HG02798 (cell line): ENCODE measurements around the gene CTPS2.
"Not testable (repeated sequence)": the region's sequence is repeated elsewhere in the genome, so short reads cannot be mapped to it uniquely, and the experiment has no call there.

Source experiments
- ATAC-seq: cut with Tn5 transposase; IDR thresholded peaks from one replicate; pipeline ENCODE4 v1.9.1; 2021; ENCODE audit warnings: mild to moderate bottlenecking; ENCODE audit not compliant: unreplicated experiment, poor library complexity

Gene CTPS2

GRCh38 chrX:16617382-16617781, 95.1 kb downstream of the CTPS2 start:
- ATAC-seq, result no peak

DNA sequence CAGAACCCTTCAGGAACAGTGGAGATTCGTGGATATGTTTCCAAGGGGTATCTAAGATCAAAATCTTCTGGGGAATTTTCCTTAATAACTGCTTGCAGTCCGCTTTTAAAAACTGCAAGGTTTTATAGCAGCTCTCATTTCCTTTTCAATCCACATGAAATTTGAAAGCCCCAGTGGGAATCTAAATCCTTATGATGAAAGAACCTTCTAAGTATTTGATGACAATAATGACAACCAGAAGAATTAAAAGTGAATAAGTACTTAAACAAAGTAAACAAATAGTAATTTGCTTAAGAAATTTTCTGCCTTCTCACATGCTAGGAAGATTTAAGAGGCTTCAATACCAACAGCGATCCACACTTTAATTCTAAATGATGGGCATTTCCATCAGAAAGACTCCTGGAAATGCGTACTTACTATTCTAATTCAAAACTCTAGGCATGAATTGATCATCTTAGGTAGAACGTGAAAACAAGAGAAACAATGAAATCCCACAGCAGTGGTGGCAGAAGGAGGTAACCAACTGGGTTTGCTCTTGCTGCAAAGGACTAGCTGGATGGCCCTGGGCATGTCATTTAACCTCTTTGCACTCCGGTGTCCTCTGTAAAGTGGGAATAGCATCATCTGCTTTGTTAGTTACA, 100.1 kb downstream of the CTPS2 start:
- no peak for ATAC-seq

GRCh38 chrX:16610654-16611053, 101.8 kb downstream of the CTPS2 start:
- not testable (repeated sequence) for ATAC-seq

GRCh38 chrX:16610121-16610621, 102.3 kb downstream of the CTPS2 start:
- no peak for ATAC-seq

GRCh38 chrX:16606142-16606720, 106.2 kb downstream of the CTPS2 start:
- ATAC-seq, result no peak

- no peak for ATAC-seq
Observed at GRCh38 chrX:16604337-16604736, 108.1 kb downstream of the CTPS2 start.

DNA sequence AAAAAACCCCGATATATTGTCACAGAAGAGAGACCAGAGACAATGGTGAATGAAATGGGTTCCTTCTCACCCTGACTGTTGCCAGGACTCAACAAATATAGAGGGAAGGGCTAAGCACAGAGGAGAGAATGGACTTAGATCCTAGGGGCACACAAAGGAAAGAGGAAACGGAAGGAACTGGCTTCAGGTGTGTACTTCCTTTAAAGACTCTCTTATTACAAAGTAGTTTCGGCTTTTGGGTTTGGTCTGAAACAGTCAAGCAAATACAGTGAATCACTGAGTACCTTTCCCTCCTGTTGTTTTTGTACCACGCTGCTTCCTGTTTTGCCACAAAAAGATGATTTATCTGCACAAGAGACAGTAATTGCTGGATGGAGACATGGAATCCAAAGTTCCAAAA, 108.6 kb downstream of the CTPS2 start:
- no peak for ATAC-seq

DNA sequence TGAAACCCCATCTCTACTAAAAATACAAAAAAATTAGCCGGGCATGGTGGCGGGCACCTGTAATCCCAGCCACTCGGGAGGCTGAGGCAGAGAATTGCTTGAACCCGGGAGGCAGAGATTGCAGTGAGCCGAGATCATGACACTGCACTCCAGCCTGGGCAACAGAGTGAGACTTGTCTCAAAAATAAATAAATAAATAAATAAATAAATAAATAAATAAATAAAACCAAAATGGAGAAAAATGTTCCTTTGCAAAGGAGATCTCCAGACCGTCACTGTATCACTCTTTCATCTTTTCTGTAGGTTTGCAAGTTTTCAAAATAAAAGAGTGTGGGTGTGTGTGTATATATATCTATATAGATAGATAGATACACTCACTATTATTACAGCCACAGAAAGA, 109.2 kb downstream of the CTPS2 start:
- ATAC-seq, result not testable (repeated sequence)

DNA sequence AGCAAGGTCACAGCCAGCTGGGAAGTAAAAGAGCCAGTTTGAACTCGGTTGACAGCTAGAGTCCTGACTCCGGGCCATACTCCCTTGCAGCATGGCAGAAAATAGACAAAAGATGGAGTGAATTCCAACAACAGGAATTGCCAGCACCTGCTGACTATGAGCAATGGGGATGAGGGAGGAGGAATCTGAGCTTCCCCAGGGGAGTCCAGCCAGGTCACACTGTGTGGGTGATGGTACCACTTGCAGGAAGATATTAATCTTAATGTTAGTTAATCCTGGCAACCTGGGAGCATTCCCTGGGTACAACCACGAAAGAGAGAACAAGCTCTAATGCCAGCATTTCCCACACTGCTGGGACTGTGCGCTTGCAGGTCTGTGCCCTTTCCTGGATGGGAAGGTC, 110.6 kb downstream of the CTPS2 start:
- ATAC-seq, result no peak

GRCh38 chrX:16594490-16594889, 118.0 kb downstream of the CTPS2 start:
- no peak for ATAC-seq

DNA sequence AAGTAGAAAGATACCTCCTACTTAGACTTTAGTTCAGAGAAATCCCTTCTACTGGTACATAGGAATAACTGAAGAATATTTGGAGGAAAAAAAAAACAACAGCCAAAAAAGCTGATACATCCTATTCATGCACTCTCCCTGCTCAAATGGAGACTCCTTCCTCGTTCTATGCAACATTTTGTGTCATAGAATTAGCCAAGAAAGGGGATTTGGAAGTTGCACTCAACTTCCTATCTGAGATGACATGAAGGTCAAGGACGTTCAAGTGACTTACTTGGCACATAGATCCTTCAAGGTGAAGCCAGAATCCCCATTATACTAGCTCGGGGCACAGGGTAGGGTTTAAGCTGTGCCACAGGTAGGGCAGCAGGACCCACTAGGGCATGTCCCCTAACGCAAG, 118.7 kb downstream of the CTPS2 start:
- ATAC-seq, result no peak

- no peak for ATAC-seq
Observed at GRCh38 chrX:16592194-16592770, 120.2 kb downstream of the CTPS2 start.

GRCh38 chrX:16589826-16590225, 122.6 kb downstream of the CTPS2 start:
- no peak for ATAC-seq

GRCh38 chrX:16589211-16589610, 123.3 kb downstream of the CTPS2 start:
- no peak for ATAC-seq

DNA sequence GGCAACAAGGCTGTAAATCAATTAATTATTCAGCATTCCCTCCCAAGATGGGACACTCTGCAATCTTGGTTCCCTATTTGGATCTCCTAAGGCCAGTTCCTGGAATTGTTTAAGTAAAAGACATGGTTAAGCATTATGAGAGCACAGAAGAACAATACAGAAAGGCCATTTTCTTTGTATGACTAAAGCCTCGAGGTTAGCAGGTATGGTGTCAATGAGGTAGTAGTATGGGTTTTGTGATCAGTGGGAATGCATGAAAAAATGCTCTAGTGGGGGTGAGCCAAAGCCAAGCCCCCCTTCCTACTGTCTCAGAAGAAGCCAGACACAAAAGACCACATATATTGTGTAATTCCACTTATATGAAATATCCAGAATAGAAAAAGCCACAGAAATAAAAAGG, 124.2 kb downstream of the CTPS2 start:
- no peak for ATAC-seq

DNA sequence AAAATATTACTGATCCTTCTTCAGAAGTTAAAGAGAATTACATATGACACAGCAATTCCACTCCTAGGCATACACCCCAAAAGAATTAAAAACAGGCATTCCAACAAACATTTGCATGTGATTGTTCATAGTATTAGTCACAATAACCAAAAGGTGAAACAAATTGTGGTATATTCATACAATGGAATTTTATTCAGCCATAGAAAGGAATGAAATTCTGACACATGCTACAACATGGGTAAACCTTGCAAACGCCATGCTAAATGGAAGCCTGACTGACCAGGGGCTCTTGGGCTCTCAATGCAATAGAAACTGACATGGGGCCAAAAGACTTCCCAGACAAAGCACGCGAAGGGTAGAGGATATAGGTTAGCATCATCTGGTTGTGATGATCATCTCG, 124.6 kb downstream of the CTPS2 start:
- ATAC-seq, result no peak

DNA sequence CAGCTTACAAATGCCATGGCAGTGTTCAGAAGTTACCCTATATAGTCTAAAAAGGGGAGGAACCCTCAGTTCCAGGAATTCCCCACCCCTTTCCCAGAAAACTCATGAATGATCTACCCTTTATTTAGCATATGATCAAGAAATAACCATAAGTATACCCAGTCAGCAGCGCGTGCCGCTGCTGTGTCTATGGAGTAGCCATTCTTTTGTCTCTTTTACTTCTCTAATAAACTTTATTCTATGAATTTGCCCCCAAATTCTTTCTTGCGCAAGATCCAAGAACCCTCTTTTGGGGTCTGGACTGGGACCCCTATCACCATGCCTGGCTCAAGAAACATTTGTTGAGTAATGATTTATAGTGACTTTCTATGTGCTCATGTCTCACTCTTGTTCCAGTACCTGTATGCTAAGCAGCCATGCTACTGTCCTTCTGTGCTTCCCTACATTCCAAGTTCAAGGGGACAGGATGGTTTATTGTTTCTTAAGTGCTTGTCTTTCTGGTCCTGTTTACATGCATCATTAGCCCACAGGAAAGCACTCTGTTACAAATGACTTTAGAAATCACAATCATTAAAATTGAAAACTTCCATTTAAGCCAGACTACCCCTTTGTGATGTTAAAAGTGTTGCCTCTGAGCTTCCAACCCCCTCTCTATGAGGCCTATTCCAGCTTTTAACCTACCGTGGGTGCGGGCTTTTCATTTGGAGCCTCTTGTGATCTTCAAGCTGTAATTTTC, 125.9 kb downstream of the CTPS2 start:
- ATAC-seq, result no peak

DNA sequence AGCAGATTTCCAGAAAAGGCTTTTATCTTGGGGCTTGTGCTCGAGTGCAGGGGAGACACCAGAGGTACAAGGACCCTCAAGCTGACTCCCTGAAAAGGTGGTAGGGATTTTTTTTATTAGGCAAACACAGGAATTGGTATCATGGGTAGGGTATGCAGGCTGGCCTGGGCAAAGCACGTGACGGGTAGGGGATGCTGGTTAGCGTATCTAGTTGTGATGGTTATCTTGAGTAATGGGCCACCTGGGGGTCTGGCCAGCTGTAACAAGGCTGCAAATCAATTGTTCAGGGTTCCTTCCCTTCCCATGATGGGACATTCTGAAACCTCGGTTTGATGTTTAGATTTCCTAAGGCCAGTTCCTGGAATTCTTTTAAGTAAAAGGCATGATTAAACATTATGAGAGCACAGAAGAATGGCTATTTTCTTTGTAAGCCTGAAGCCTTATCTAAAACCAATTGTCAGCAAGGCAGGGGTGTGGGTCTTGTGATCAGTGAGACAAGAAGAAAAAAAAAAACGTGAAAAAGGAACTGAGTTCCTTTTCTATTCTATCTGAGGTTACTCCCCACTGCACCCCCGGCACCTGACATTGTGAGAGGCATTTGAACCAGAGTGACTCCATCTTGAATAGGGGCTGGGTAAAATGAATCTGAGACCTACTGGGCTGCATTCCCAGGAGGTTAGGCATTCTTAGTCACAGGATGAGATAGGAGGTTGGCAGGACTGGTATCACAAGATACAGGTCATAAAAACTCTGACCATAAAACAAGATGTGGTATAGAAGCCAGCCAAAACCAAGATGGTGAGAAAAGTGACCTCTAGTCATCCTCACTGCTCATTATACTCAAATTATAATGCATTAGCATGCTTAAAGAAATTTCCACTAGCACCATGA, 126.7 kb downstream of the CTPS2 start:
- no peak for ATAC-seq

GRCh38 chrX:16580004-16580797, 132.3 kb downstream of the CTPS2 start:
- ATAC-seq, result not testable (repeated sequence)
